ENCODE results near the gene FAM114A1. TPM values are rescaled to one million over a fixed set of nuclear protein-coding genes. Genes with fewer than 3 reads are reported as not detected.
"Not testable (repeated sequence)": the region's sequence is repeated elsewhere in the genome, so short reads cannot be mapped to it uniquely, and the experiment has no call there.

FAM114A1 gene
- polyA plus RNA-seq, 4 donors = 11.3 to 34.6 (median 25.2) TPM

DNA sequence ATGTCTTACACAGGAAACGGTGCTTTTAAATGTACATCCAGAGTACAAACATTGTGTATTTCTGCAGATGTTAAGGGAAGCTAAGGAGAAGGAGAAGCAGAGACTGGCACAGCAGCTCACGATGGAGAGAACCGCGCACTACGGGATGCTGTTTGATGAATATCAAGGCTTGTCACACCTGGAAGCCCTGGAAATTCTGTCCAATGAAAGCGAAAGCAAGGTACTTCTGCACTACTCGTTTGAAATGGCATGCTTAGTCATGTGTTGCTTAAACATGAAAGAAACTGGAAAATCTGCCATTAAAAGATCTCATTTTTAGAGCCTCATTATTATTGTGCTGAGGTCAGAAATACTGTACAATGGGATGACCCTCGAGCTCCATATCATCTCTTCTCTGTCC, 47.2 kb downstream of the FAM114A1 start:
- peaks cover 0 to 6% (median 5%) of the 10 kb centered on the region in 3 donors for H3K4me1 ChIP-seq (ENCODE audit: control insufficient read depth in 3 of 3, insufficient read depth in 2 of 3, low read depth in 1 of 3, low read length in 2 of 3)
- no peak overlapping the region for H3K4me3 ChIP-seq (ENCODE audit: low read depth in 1 of 3, low read length in 3 of 3)
- H3K36me3 ChIP-seq (ENCODE audit: control insufficient read depth in 3 of 3, insufficient read depth in 2 of 3, low read depth in 1 of 3, low read length in 3 of 3) = peaks cover 10 to 67% (median 14%) of the 10 kb centered on the region in 3 donors
- no peak overlapping the region for H3K27ac ChIP-seq (ENCODE audit: low read depth in 1 of 3, low read length in 2 of 3)
- no peak for DNase-seq
- 58 to 77% (median 76%) methylated on average over 8 of the region's 8 CpGs for WGBS, 3 donors
- no peak for FAIRE-seq
- H3K27me3 ChIP-seq (ENCODE audit: control insufficient read depth in 3 of 3, insufficient read depth in 3 of 3, low read length in 3 of 3) = no peaks in the 10 kb centered on the region
- H3K9me3 ChIP-seq (ENCODE audit: control insufficient read depth in 2 of 2, insufficient read depth in 1 of 2, low read depth in 1 of 2, low read length in 1 of 2) = no peaks in the 10 kb centered on the region

DNA sequence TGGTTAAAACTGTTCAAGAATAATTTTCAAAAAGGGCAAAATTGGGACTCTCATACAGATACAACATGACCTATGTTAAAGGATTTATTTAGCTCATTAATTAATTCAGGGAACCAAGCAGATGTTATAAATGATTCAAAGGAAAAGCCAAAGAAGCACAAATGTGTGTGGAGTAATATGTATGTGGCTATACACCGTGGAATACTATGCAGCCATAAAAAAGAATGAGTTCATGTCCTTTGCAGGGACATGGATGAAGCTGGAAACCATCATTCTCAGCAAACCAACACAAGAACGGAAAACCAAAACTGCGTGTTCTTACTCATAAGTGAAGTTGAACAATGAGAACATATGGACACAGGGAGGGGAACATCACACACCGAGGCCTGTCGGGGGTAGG, 48.7 kb downstream of the FAM114A1 start:
- H3K4me1 ChIP-seq (ENCODE audit: control insufficient read depth in 3 of 3, insufficient read depth in 2 of 3, low read depth in 1 of 3, low read length in 2 of 3); DNase-seq; H3K27me3 ChIP-seq (ENCODE audit: control insufficient read depth in 3 of 3, insufficient read depth in 3 of 3, low read length in 3 of 3); H3K4me3 ChIP-seq (ENCODE audit: low read depth in 1 of 3, low read length in 3 of 3); H3K9me3 ChIP-seq (ENCODE audit: control insufficient read depth in 2 of 2, insufficient read depth in 1 of 2, low read depth in 1 of 2, low read length in 1 of 2); H3K27ac ChIP-seq (ENCODE audit: low read depth in 1 of 3, low read length in 2 of 3); FAIRE-seq: not testable (repeated sequence)
- peaks cover 10 to 62% (median 10%) of the 10 kb centered on the region in 3 donors for H3K36me3 ChIP-seq (ENCODE audit: control insufficient read depth in 3 of 3, insufficient read depth in 2 of 3, low read depth in 1 of 3, low read length in 3 of 3)
- WGBS, 3 donors = 97 to 99% (median 97%) methylated on average over 5 of the region's 5 CpGs

DNA sequence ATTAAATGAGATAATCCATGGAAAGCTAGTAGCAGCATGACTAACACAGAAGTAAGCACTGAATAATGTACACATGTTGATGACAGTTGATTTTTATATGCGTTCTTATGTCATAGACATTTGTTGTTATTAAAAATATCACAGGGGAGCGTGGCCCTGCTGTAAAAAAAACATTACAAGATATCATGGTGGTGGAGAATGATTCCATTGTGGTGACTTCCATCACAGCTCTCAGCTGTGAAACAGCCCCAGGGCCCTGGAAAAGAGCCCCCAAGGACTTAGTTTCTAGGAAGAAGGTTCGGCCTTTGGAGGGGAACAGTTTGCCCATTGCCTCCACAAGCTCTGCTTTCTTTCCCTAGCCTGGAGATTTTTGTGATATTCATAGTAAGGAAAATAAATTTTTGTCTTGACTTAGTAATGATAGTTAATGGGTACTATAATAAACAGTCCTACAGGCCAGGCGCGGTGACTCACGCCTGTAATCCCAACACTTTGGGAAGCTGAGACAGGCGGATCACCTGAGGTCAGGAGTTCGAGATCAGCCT, 49.9 kb downstream of the FAM114A1 start:
- 85 to 95% (median 85%) methylated on average over 8 of the region's 8 CpGs for WGBS, 3 donors
- Histone ChIP-seq H3K4me1 (ENCODE audit: control insufficient read depth in 3 of 3, insufficient read depth in 2 of 3, low read depth in 1 of 3, low read length in 2 of 3) (no peaks in the 10 kb centered on the region), H3K9me3 (ENCODE audit: control insufficient read depth in 2 of 2, insufficient read depth in 1 of 2, low read depth in 1 of 2, low read length in 1 of 2) (no peaks in the 10 kb centered on the region), H3K27ac (ENCODE audit: low read depth in 1 of 3, low read length in 2 of 3) (no peak overlapping the region), H3K27me3 (ENCODE audit: control insufficient read depth in 3 of 3, insufficient read depth in 3 of 3, low read length in 3 of 3) (no peaks in the 10 kb centered on the region), H3K36me3 (ENCODE audit: control insufficient read depth in 3 of 3, insufficient read depth in 2 of 3, low read depth in 1 of 3, low read length in 3 of 3) (peaks cover 10 to 62% (median 10%) of the 10 kb centered on the region in 3 donors), H3K4me3 (ENCODE audit: low read depth in 1 of 3, low read length in 3 of 3) (no peak overlapping the region)
- FAIRE-seq (no peak), DNase-seq (no peak)

DNA sequence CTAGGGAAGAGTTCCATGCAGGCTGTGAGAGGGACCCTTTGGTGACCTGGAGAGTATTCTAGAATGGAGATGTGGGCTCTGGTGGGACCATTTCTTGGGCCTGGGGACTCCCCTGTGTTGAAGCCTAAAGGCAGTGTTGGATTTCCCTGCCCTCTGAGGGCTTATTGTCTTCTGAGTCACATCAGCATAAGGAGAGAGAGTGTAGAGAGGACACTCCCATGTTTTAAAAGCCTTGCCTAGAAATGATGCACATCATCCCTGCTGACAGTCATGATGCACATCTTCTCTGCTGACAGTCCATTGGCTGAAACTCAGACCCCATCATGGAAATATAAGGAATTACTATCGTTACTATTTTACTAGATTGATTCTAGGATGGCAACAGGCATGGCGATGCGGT, 51.9 kb downstream of the FAM114A1 start:
- H3K9me3 ChIP-seq (ENCODE audit: control insufficient read depth in 2 of 2, insufficient read depth in 1 of 2, low read depth in 1 of 2, low read length in 1 of 2) = no peaks in the 10 kb centered on the region
- H3K4me1 ChIP-seq (ENCODE audit: control insufficient read depth in 3 of 3, insufficient read depth in 2 of 3, low read depth in 1 of 3, low read length in 2 of 3) = no peaks in the 10 kb centered on the region
- H3K4me3 ChIP-seq (ENCODE audit: low read depth in 1 of 3, low read length in 3 of 3) = no peak overlapping the region
- H3K27ac ChIP-seq (ENCODE audit: low read depth in 1 of 3, low read length in 2 of 3) = no peak overlapping the region
- no peaks in the 10 kb centered on the region for H3K27me3 ChIP-seq (ENCODE audit: control insufficient read depth in 3 of 3, insufficient read depth in 3 of 3, low read length in 3 of 3)
- no peak for FAIRE-seq
- peaks cover 10 to 54% (median 10%) of the 10 kb centered on the region in 3 donors for H3K36me3 ChIP-seq (ENCODE audit: control insufficient read depth in 3 of 3, insufficient read depth in 2 of 3, low read depth in 1 of 3, low read length in 3 of 3)
- DNase-seq = no peak
- WGBS, 3 donors = 97 to 100% (median 100%) methylated on average over 3 of the region's 3 CpGs

DNA sequence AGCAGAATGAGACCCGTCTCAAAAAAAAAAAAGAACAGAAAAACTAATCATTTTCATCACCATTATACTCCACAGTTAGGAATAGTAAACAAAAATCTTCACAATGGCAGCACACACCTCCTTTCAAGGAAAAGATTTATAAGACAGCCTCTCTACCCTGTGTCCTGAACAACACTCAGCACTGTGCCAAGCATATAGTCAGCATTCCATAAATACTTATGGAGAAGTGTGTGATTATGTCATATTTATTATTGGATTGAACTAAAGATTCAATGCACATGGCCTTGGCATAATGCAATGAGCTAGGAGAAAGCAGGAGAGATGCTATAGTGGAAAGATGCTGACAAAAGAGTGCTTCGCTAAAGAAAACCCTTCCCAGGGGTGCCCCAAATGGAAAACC, 52.6 kb downstream of the FAM114A1 start:
- DNase-seq (no peak), FAIRE-seq (no peak)
- Histone ChIP-seq H3K4me1 (ENCODE audit: control insufficient read depth in 3 of 3, insufficient read depth in 2 of 3, low read depth in 1 of 3, low read length in 2 of 3) (no peaks in the 10 kb centered on the region), H3K4me3 (ENCODE audit: low read depth in 1 of 3, low read length in 3 of 3) (no peak overlapping the region), H3K9me3 (ENCODE audit: control insufficient read depth in 2 of 2, insufficient read depth in 1 of 2, low read depth in 1 of 2, low read length in 1 of 2) (no peaks in the 10 kb centered on the region), H3K36me3 (ENCODE audit: control insufficient read depth in 3 of 3, insufficient read depth in 2 of 3, low read depth in 1 of 3, low read length in 3 of 3) (peaks cover 5 to 49% (median 9%) of the 10 kb centered on the region in 3 donors), H3K27ac (ENCODE audit: low read depth in 1 of 3, low read length in 2 of 3) (no peak overlapping the region), H3K27me3 (ENCODE audit: control insufficient read depth in 3 of 3, insufficient read depth in 3 of 3, low read length in 3 of 3) (no peaks in the 10 kb centered on the region)
- WGBS, 3 donors = 89 to 100% (median 91%) methylated on average over 2 of the region's 2 CpGs

DNA sequence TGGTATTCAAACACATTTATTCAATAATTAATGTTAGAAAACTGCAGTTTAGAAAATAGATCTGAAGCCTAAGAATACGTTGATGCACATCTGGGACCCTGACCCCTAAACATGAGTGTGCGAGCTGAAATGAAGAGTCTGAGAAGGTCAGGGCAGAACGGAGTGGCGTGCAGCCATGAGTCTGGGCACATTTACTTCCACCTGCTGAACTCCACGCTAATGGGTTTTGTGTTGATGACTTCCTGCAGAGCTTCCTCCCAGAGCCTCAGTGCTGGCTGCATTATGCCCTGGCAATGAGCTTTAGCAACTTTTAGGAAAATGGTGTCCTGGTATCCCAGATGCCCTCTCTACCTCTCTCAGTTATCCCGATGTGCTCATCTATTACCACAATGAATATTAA, 53.1 kb downstream of the FAM114A1 start:
- H3K27me3 ChIP-seq (ENCODE audit: control insufficient read depth in 3 of 3, insufficient read depth in 3 of 3, low read length in 3 of 3) = no peaks in the 10 kb centered on the region
- FAIRE-seq (no peak), DNase-seq (no peak)
- H3K4me1 ChIP-seq (ENCODE audit: control insufficient read depth in 3 of 3, insufficient read depth in 2 of 3, low read depth in 1 of 3, low read length in 2 of 3) = no peaks in the 10 kb centered on the region
- WGBS, 3 donors = 75 to 97% (median 87%) methylated on average over 6 of the region's 6 CpGs
- no peak overlapping the region for H3K4me3 ChIP-seq (ENCODE audit: low read depth in 1 of 3, low read length in 3 of 3)
- H3K36me3 ChIP-seq (ENCODE audit: control insufficient read depth in 3 of 3, insufficient read depth in 2 of 3, low read depth in 1 of 3, low read length in 3 of 3) = peaks cover 2 to 45% (median 6%) of the 10 kb centered on the region in 3 donors
- no peak overlapping the region for H3K27ac ChIP-seq (ENCODE audit: low read depth in 1 of 3, low read length in 2 of 3)
- H3K9me3 ChIP-seq (ENCODE audit: control insufficient read depth in 2 of 2, insufficient read depth in 1 of 2, low read depth in 1 of 2, low read length in 1 of 2) = no peaks in the 10 kb centered on the region

DNA sequence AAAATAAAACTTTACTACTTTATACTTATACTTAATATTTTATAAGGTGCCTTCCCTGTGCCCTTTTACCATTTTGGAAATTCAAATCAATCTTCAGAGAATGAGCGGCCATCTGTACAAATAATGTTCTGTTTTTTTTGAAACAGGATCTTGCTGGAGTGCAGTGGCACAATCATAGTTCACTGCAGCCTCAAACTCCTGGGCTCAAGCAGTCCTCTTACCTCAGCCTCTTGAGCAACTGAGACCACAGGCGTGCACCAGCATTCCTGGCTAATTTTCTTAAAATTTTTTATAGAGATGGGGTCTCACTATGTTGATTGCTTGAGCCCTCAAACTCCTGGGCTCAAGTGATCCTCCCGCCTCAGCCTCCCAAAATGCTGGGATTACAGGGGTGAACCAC, 53.5 kb downstream of the FAM114A1 start:
- peaks cover under 1 to 45% (median 6%) of the 10 kb centered on the region in 3 donors for H3K36me3 ChIP-seq (ENCODE audit: control insufficient read depth in 3 of 3, insufficient read depth in 2 of 3, low read depth in 1 of 3, low read length in 3 of 3)
- WGBS, 3 donors = 92 to 99% (median 93%) methylated on average over 3 of the region's 3 CpGs
- H3K27me3 ChIP-seq (ENCODE audit: control insufficient read depth in 3 of 3, insufficient read depth in 3 of 3, low read length in 3 of 3) = no peaks in the 10 kb centered on the region
- no peak overlapping the region for H3K4me3 ChIP-seq (ENCODE audit: low read depth in 1 of 3, low read length in 3 of 3)
- no peaks in the 10 kb centered on the region for H3K9me3 ChIP-seq (ENCODE audit: control insufficient read depth in 2 of 2, insufficient read depth in 1 of 2, low read depth in 1 of 2, low read length in 1 of 2)
- no peak overlapping the region for H3K27ac ChIP-seq (ENCODE audit: low read depth in 1 of 3, low read length in 2 of 3)
- no peaks in the 10 kb centered on the region for H3K4me1 ChIP-seq (ENCODE audit: control insufficient read depth in 3 of 3, insufficient read depth in 2 of 3, low read depth in 1 of 3, low read length in 2 of 3)
- no peak for DNase-seq
- FAIRE-seq = no peak

DNA sequence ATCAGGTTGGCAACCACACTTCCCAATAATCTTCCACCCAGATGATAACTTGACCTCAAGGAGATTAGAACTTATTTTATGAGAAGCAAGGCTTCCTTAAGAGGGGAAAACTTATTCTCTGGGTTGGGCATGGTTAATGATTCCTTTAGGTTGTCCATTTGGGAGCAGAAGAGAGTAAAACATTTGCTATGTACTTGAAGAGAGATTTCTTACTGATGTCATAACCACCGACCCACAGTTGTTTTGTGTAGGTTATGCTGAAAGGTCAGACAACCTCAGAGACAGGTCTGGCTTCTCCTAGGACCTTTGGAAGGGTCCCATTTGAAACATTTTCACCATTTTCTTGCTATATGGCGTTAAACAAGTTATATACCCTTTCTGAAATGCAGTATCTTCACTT, 56.1 kb downstream of the FAM114A1 start:
- no peaks in the 10 kb centered on the region for H3K9me3 ChIP-seq (ENCODE audit: control insufficient read depth in 2 of 2, insufficient read depth in 1 of 2, low read depth in 1 of 2, low read length in 1 of 2)
- H3K27me3 ChIP-seq (ENCODE audit: control insufficient read depth in 3 of 3, insufficient read depth in 3 of 3, low read length in 3 of 3) = no peaks in the 10 kb centered on the region
- no peaks in the 10 kb centered on the region for H3K4me1 ChIP-seq (ENCODE audit: control insufficient read depth in 3 of 3, insufficient read depth in 2 of 3, low read depth in 1 of 3, low read length in 2 of 3)
- no peak for FAIRE-seq
- WGBS, 3 donors = 53 to 90% (median 78%) methylated on average over 2 of the region's 2 CpGs
- peaks cover 4 to 39% (median 12%) of the 10 kb centered on the region in 3 donors for H3K36me3 ChIP-seq (ENCODE audit: control insufficient read depth in 3 of 3, insufficient read depth in 2 of 3, low read depth in 1 of 3, low read length in 3 of 3)
- no peak for DNase-seq
- no peak overlapping the region for H3K27ac ChIP-seq (ENCODE audit: low read depth in 1 of 3, low read length in 2 of 3)
- no peak overlapping the region for H3K4me3 ChIP-seq (ENCODE audit: low read depth in 1 of 3, low read length in 3 of 3)

DNA sequence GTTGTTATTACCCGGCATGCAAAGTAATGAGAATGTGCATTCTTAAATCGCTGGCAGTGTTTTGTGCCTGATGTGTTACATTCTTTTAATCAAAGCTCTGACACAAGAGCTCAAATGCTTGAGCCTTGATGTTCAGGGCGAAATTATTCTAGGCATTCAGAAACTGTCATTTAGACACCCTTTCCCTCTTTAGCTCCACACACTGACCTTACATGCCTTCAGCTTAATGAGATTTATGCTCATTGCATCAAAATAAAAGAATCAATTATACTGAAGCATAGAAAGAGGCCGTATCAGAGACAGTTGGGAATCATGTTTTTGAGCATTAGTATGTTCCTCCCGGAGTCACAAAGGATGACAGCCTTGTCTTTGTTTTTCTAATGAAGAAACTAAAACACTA, 56.7 kb downstream of the FAM114A1 start:
- Histone ChIP-seq H3K27ac (ENCODE audit: low read depth in 1 of 3, low read length in 2 of 3) (no peak overlapping the region), H3K4me1 (ENCODE audit: control insufficient read depth in 3 of 3, insufficient read depth in 2 of 3, low read depth in 1 of 3, low read length in 2 of 3) (no peaks in the 10 kb centered on the region), H3K9me3 (ENCODE audit: control insufficient read depth in 2 of 2, insufficient read depth in 1 of 2, low read depth in 1 of 2, low read length in 1 of 2) (no peaks in the 10 kb centered on the region), H3K36me3 (ENCODE audit: control insufficient read depth in 3 of 3, insufficient read depth in 2 of 3, low read depth in 1 of 3, low read length in 3 of 3) (peaks cover 3 to 39% (median 12%) of the 10 kb centered on the region in 3 donors), H3K4me3 (ENCODE audit: low read depth in 1 of 3, low read length in 3 of 3) (no peak overlapping the region), H3K27me3 (ENCODE audit: control insufficient read depth in 3 of 3, insufficient read depth in 3 of 3, low read length in 3 of 3) (no peaks in the 10 kb centered on the region)
- WGBS, 3 donors = 77 to 93% (median 88%) methylated on average over 5 of the region's 5 CpGs
- FAIRE-seq (no peak), DNase-seq (no peak)
